Endodermal cell (in vitro differentiated cells): ENCODE data around the gene SLC25A39. TPM values are rescaled to one million over a fixed set of nuclear protein-coding genes. Genes with fewer than 3 reads are reported as not detected.

Experiments used
- DNase-seq: peaks from one replicate; pipeline ENCODE4 v3.0.0-alpha.2; 2017
- H3K27ac ChIP-seq: 2 replicates; pipeline ENCODE4 v1.5.1; 2013; ENCODE audit warnings: mild to moderate bottlenecking, low read depth, low read length, moderate library complexity
- H3K27me3 ChIP-seq: 2 replicates; pipeline ENCODE4 v1.6.1; 2013; ENCODE audit warnings: mild to moderate bottlenecking, low read length, moderate library complexity; ENCODE audit not compliant: insufficient read depth, control insufficient read depth, poor library complexity, severe bottlenecking
- H3K36me3 ChIP-seq: 2 replicates; pipeline ENCODE4 v1.7.0; 2013; ENCODE audit warnings: mild to moderate bottlenecking, low read length, moderate library complexity; ENCODE audit not compliant: control insufficient read depth, insufficient read depth
- H3K4me1 ChIP-seq: one replicate; pipeline ENCODE4 v1.7.0; 2013; ENCODE audit warnings: low read length; ENCODE audit not compliant: control insufficient read depth, insufficient read depth
- H3K4me3 ChIP-seq: 2 replicates; pipeline ENCODE4 v1.5.1; 2013; ENCODE audit warnings: mild to moderate bottlenecking, low read length, moderate library complexity
- H3K9ac ChIP-seq: 2 replicates; pipeline ENCODE4 v1.6.1; 2013; ENCODE audit warnings: mild to moderate bottlenecking, low read length, moderate library complexity; ENCODE audit not compliant: poor library complexity, severe bottlenecking; ENCODE audit errors: extremely low read depth
- H3K9me3 ChIP-seq: 2 replicates; pipeline ENCODE4 v1.6.1; 2013; ENCODE audit warnings: mild to moderate bottlenecking, low read length, moderate library complexity; ENCODE audit not compliant: control insufficient read depth
- H3K27ac Mint-ChIP-seq: 2 replicates; pipeline ENCODE4 v1.8.0; 2020; ENCODE audit warnings: mixed read lengths
- H3K27me3 Mint-ChIP-seq: 2 replicates; pipeline ENCODE4 v1.8.0; 2021; ENCODE audit warnings: mild to moderate bottlenecking, mixed read lengths; ENCODE audit not compliant: insufficient read depth
- H3K36me3 Mint-ChIP-seq: 2 replicates; pipeline ENCODE4 v1.8.0; 2020; ENCODE audit warnings: low read depth, mixed read lengths
- H3K4me1 Mint-ChIP-seq: 2 replicates; pipeline ENCODE4 v1.8.0; 2020; ENCODE audit warnings: mixed read lengths
- H3K4me3 Mint-ChIP-seq: 2 replicates; pipeline ENCODE4 v1.8.0; 2020; ENCODE audit warnings: mild to moderate bottlenecking, moderate library complexity, mixed read lengths
- H3K9me3 Mint-ChIP-seq: 2 replicates; pipeline ENCODE4 v1.8.0; 2020; ENCODE audit warnings: mild to moderate bottlenecking, mixed read lengths
- WGBS, 2 experiments: methylation state at CpG; one replicate each; pipeline versions ENCODE4 v1.1.5 to v1.1.7; 2013; ENCODE audit warnings: missing lambda C conversion rate in 2 of 2, mixed read lengths in 1 of 2; ENCODE audit not compliant: insufficient coverage in 1 of 2, insufficient read length in 1 of 2; 5-methylcytosine and 5-hydroxymethylcytosine counted together
- total RNA-seq, 2 donors: library from RNA; stranded (reverse); fragmentation: NEBNext Ultra II Directional in 1 of 2; extraction: Animal tissue kit (Norgen Biotek cat#: 25700) in 1 of 2; gene quantifications; 2 replicates in 1 of 2; 3 replicates in 1 of 2; pipeline ENCODE4 v1.2.1, GENCODE V29; 2021
- TF ChIP-seq, protein P1 (sequence below): fragments of 200-600 bp; sonication (generic); conservative IDR thresholded peaks from 2 replicates; pipeline ENCODE4 v1.5.0; 2021; ENCODE audit warnings: antibody characterized with exemption, mild to moderate bottlenecking

The SLC25A39 gene
- total RNA-seq, 2 donors from 2014 or later = 191 to 201 TPM

GRCh38 chr17:44320066-44320465 is 4.6 kb downstream of the SLC25A39 start:
- H3K27ac Mint-ChIP-seq = no peak overlapping the region
- Histone ChIP-seq H3K9ac (no peak overlapping the region), H3K4me3 (no peak overlapping the region), H3K36me3 (peaks cover 29% of the 10 kb centered on the region), H3K27ac (no peak overlapping the region), H3K4me1 (no peaks in the 10 kb centered on the region), H3K27me3 (peaks cover 5% of the 10 kb centered on the region), H3K9me3 (no peaks in the 10 kb centered on the region)
- peak; percentile 49 for DNase-seq
- peaks cover 8% of the 10 kb centered on the region for H3K27me3 Mint-ChIP-seq
- 91 to 93% methylated on average over 13 to 18 of the region's 18 CpGs for WGBS, 2 experiments
- H3K9me3 Mint-ChIP-seq = no peaks in the 10 kb centered on the region
- H3K36me3 Mint-ChIP-seq = peaks cover 24% of the 10 kb centered on the region
- peaks cover 11% of the 10 kb centered on the region for H3K4me1 Mint-ChIP-seq
- H3K4me3 Mint-ChIP-seq = no peak overlapping the region
- TF ChIP-seq, protein P1, sequence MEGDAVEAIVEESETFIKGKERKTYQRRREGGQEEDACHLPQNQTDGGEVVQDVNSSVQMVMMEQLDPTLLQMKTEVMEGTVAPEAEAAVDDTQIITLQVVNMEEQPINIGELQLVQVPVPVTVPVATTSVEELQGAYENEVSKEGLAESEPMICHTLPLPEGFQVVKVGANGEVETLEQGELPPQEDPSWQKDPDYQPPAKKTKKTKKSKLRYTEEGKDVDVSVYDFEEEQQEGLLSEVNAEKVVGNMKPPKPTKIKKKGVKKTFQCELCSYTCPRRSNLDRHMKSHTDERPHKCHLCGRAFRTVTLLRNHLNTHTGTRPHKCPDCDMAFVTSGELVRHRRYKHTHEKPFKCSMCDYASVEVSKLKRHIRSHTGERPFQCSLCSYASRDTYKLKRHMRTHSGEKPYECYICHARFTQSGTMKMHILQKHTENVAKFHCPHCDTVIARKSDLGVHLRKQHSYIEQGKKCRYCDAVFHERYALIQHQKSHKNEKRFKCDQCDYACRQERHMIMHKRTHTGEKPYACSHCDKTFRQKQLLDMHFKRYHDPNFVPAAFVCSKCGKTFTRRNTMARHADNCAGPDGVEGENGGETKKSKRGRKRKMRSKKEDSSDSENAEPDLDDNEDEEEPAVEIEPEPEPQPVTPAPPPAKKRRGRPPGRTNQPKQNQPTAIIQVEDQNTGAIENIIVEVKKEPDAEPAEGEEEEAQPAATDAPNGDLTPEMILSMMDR = no peak

- Mint-ChIP-seq H3K4me3 (no peak overlapping the region), H3K4me1 (peaks cover 11% of the 10 kb centered on the region), H3K9me3 (no peaks in the 10 kb centered on the region), H3K27me3 (peaks cover 24% of the 10 kb centered on the region), H3K36me3 (peaks cover 24% of the 10 kb centered on the region), H3K27ac (no peak overlapping the region)
- 91 to 92% methylated on average over 10 to 15 of the region's 15 CpGs for WGBS, 2 experiments
- Histone ChIP-seq H3K9me3 (no peaks in the 10 kb centered on the region), H3K27me3 (peaks cover 20% of the 10 kb centered on the region), H3K4me1 (no peaks in the 10 kb centered on the region), H3K9ac (no peak overlapping the region), H3K27ac (no peak overlapping the region), H3K4me3 (no peak overlapping the region), H3K36me3 (peaks cover 29% of the 10 kb centered on the region)
- TF ChIP-seq, protein P1 = no peak
- DNase-seq = no peak
Measured at GRCh38 chr17:44318077-44318892, 6.3 kb downstream of the SLC25A39 start.

DNA sequence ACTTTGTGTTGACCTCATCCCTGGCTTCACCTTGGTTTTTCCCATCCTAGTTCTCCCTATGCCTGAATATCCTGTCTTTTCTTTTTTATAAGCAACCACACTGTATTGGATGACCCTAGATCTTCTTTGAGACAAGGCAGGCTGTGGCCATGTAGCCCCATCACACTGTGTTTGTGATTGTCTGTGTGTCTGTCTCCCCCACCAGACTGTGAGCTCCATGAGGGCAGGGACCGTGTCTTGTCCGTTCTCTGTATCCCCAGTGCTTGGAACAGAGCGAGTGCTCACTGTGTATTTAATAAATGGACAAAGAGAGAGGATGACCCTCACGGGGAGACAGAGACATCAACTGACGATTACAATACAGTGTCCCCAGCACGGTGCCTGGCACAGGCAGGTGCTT is 7.1 kb downstream of the SLC25A39 start:
- Mint-ChIP-seq H3K4me3 (no peak overlapping the region), H3K27ac (no peak overlapping the region), H3K4me1 (peaks cover 11% of the 10 kb centered on the region), H3K36me3 (peaks cover 21% of the 10 kb centered on the region), H3K9me3 (no peaks in the 10 kb centered on the region), H3K27me3 (peaks cover 28% of the 10 kb centered on the region)
- Histone ChIP-seq H3K27me3 (peaks cover 20% of the 10 kb centered on the region), H3K4me3 (no peak overlapping the region), H3K9me3 (no peaks in the 10 kb centered on the region), H3K36me3 (peaks cover 29% of the 10 kb centered on the region), H3K9ac (no peak overlapping the region), H3K4me1 (no peaks in the 10 kb centered on the region), H3K27ac (no peak overlapping the region)
- WGBS, 2 experiments = 94 to 98% methylated on average over 6 of the region's 6 CpGs
- DNase-seq = no peak
- TF ChIP-seq, protein P1 = no peak
